HepG2 (cell line): ENCODE measurements around the gene CSF3R. TPM values are rescaled to one million over a fixed set of nuclear protein-coding genes. Genes with fewer than 3 reads are reported as not detected.

Experiments used
- ATAC-seq: fragments of 200-7000 bp; cut with Tn5 transposase; 3 replicates; pipeline ENCODE4 v1.9.1; 2020; ENCODE audit warnings: mild to moderate bottlenecking, moderate library complexity
- BruUV-seq: library from RNA; stranded (reverse); fragments of 400-500 nt; replicated peaks from 2 replicates; lab custom pipeline; 2021; lab: Mats Ljungman, UMichigan
- CTCF ChIA-PET: fragments of 300-600 bp; formaldehyde crosslinking; extraction: SDS; loops from one replicate; lab custom pipeline; 2021; ENCODE audit warnings: low total read pairs, inconsistent platforms, low intra/inter-chr PET ratio; lab: Yijun Ruan, JAX
- POLR2A ChIA-PET: fragments of 350-600 bp; sonication (Branson Sonifier 250); formaldehyde crosslinking; loops from one replicate; lab custom pipeline; 2020; ENCODE audit warnings: antibody characterized with exemption, inconsistent platforms; lab: Yijun Ruan, JAX
- DNase-seq: peaks from one replicate; pipeline ENCODE4 v3.0.0-alpha.2; 2015; ENCODE audit warnings: low spot score
- FAIRE-seq: peaks from 3 replicates; lab custom pipeline; 2011; peaks lifted over from hg19 to GRCh38; lab: Jason Lieb, UNC
- H2AFZ ChIP-seq: one replicate; pipeline ENCODE4 v1.6.1; 2011; ENCODE audit warnings: low read length, inconsistent platforms
- H3K27ac ChIP-seq: fragments of 300-600 bp; 3 replicates; pipeline ENCODE4 v1.8.0; 2011; ENCODE audit warnings: mixed run types, mild to moderate bottlenecking, mixed read lengths, low read length, inconsistent platforms; ENCODE audit not compliant: insufficient read depth; ENCODE audit errors: extremely low read length
- H3K27me3 ChIP-seq, 2 experiments: fragments of 200-600 bp in 1 of 2; 2 replicates in 1 of 2; 3 replicates in 1 of 2; pipeline versions ENCODE4 v1.6.0 to v1.8.0; 2011; ENCODE audit warnings: low read length in 2 of 2, mild to moderate bottlenecking in 2 of 2, moderate library complexity in 2 of 2, inconsistent platforms in 1 of 2; ENCODE audit not compliant: insufficient read depth in 2 of 2, control insufficient read depth in 1 of 2
- H3K36me3 ChIP-seq, 2 experiments: fragments of 200-600 bp in 1 of 2; replicated peaks in 1 of 2; 2 replicates in 1 of 2; 3 replicates in 1 of 2; pipeline versions ENCODE4 v1.5.1 to v1.8.0; 2011; ENCODE audit warnings: low read length in 2 of 2, inconsistent platforms in 1 of 2; ENCODE audit not compliant: insufficient read depth in 2 of 2, control insufficient read depth in 1 of 2
- H3K4me1 ChIP-seq: 2 replicates; pipeline ENCODE4 v1.5.1; 2012; ENCODE audit warnings: low read length, inconsistent platforms; ENCODE audit not compliant: insufficient read depth
- H3K4me2 ChIP-seq: 2 replicates; pipeline ENCODE4 v1.6.0; 2011; ENCODE audit warnings: low read depth, low read length, inconsistent platforms
- H3K4me3 ChIP-seq, 3 experiments: fragments of 200-600 bp in 1 of 3; sonication (generic), shearing (Covaris generic) in 1 of 3; replicated peaks in 1 of 3; 2 replicates each; pipeline ENCODE4 v1.5.1; 2011 to 2016; ENCODE audit warnings: low read length in 3 of 3, inconsistent platforms in 2 of 3, low read depth in 2 of 3, mild to moderate bottlenecking in 2 of 3, control low read depth in 1 of 3, mixed read lengths in 1 of 3; ENCODE audit not compliant: insufficient read depth in 1 of 3
- H3K79me2 ChIP-seq: one replicate; pipeline ENCODE4 v1.6.1; 2011; ENCODE audit warnings: low read length, inconsistent platforms; ENCODE audit not compliant: insufficient read depth
- H3K9ac ChIP-seq: 2 replicates; pipeline ENCODE4 v1.6.0; 2011; ENCODE audit warnings: mild to moderate bottlenecking, low read depth, low read length, inconsistent platforms; ENCODE audit not compliant: insufficient read depth
- H3K9me3 ChIP-seq: 2 replicates; pipeline ENCODE4 v1.5.1; 2012; ENCODE audit warnings: mild to moderate bottlenecking, low read length
- H4K20me1 ChIP-seq: 2 replicates; pipeline ENCODE4 v1.6.0; 2011; ENCODE audit warnings: inconsistent platforms, mild to moderate bottlenecking, low read length, moderate library complexity; ENCODE audit not compliant: insufficient read depth
- DNMT1 ChIP-seq: sonication (generic); formaldehyde crosslinking; IDR thresholded peaks from 2 replicates; pipeline ENCODE4 v1.5.1; 2020; ENCODE audit warnings: mild to moderate bottlenecking, missing genetic modification reagents
- PREB ChIP-seq: sonication (generic); formaldehyde crosslinking; IDR thresholded peaks from 2 replicates; pipeline ENCODE4 v1.4.0; 2020; ENCODE audit warnings: missing genetic modification reagents
- RFX5 ChIP-seq: IDR thresholded peaks from 2 replicates; pipeline ENCODE4 v1.6.1; 2011; ENCODE audit warnings: low read depth, low read length, improper control_type of control experiment
- ZBTB34 ChIP-seq: sonication (generic); formaldehyde crosslinking; IDR thresholded peaks from 2 replicates; pipeline ENCODE4 v1.8.0; 2022; ENCODE audit warnings: mild to moderate bottlenecking, missing genetic modification reagents
- ZFYVE20 ChIP-seq: sonication (generic); formaldehyde crosslinking; IDR thresholded peaks from 2 replicates; pipeline ENCODE4 v1.8.0; 2023; ENCODE audit warnings: low read depth, mild to moderate bottlenecking, moderate library complexity, missing genetic modification reagents, borderline replicate concordance
- ZNF10 ChIP-seq: sonication (generic); formaldehyde crosslinking; IDR thresholded peaks from 2 replicates; pipeline ENCODE4 v1.4.0; 2020; ENCODE audit warnings: mild to moderate bottlenecking, low read depth, missing genetic modification reagents, borderline replicate concordance
- ZNF335 ChIP-seq: sonication (generic); formaldehyde crosslinking; IDR thresholded peaks from 2 replicates; pipeline ENCODE4 v1.4.0; 2020; ENCODE audit warnings: missing genetic modification reagents
- ZNF704 ChIP-seq: sonication (generic); formaldehyde crosslinking; IDR thresholded peaks from 2 replicates; pipeline ENCODE4 v1.8.1; 2023; ENCODE audit warnings: mild to moderate bottlenecking, inconsistent platforms, moderate library complexity, missing genetic modification reagents, borderline replicate concordance
- ZSCAN20 ChIP-seq: sonication (generic); formaldehyde crosslinking; IDR thresholded peaks from 2 replicates; pipeline ENCODE4 v1.4.0; 2020; ENCODE audit warnings: missing genetic modification reagents, mild to moderate bottlenecking, borderline replicate concordance
- WGBS: methylation state at CpG from one replicate; pipeline ENCODE4 v1.1.6; 2017; ENCODE audit warnings: low lambda C conversion rate; 5-methylcytosine and 5-hydroxymethylcytosine counted together
- in situ Hi-C: cut with HindIII; loops from 2 replicates; pipeline ENCODE4 v1.10.0; 2017; ENCODE audit warnings: low pct_unique_long_range_greater_than_20kb; ENCODE audit not compliant: extremely low pct_ligation_motif_present
- intact Hi-C: fragments of 100-400 bp; cut with micrococcal nuclease; formaldehyde crosslinking; loops from one replicate; pipeline ENCODE4 v1.10.0; 2022; ENCODE audit not compliant: unreplicated experiment
- polyA plus RNA-seq, 8 experiments: library from polyadenylated mRNA; depleted of rRNA in 3 of 8; stranded (reverse) in 7 of 8; unstranded in 1 of 8; fragments of >200 nt; fragmentation: Illumina TruSeq in 4 of 8; extraction: Trizol in 4 of 8; gene quantifications; 2 replicates each; pipeline versions ENCODE4 v1.2.1 to v1.2.3, GENCODE V29; 2011 to 2016; ENCODE audit warnings: low read depth in 4 of 8, missing spikeins in 1 of 8, mixed read lengths in 1 of 8; ENCODE audit not compliant: insufficient read depth in 1 of 8
- total RNA-seq, 5 experiments: library from RNA; depleted of rRNA; stranded (reverse); fragments of >200 nt; fragmentation: Illumina TruSeq; extraction: Trizol; gene quantifications; 2 replicates each; pipeline ENCODE4 v1.2.3, GENCODE V29; 2016; ENCODE audit warnings: low read depth in 1 of 5

CSF3R gene
- total and polyA plus RNA-seq, 2 of the 13 experiments (the other 11 are each of a cell fraction or from before 2014, with no cell fraction given), result 11.9 to 28.8 TPM

GRCh38 chr1:36458910-36459309 lies 23.8 kb downstream of the CSF3R start:
- no peak for DNase-seq
- Histone ChIP-seq H3K4me3 (no peak overlapping the region), H3K9me3 (no peaks in the 10 kb centered on the region), H2AFZ (no peak overlapping the region), H3K27ac (no peak overlapping the region), H3K4me2 (no peak overlapping the region), H4K20me1 (no peaks in the 10 kb centered on the region), H3K27me3 (no peaks in the 10 kb centered on the region; a peak in 1 of 5 replicates), H3K9ac (no peak overlapping the region), H3K36me3 (peaks cover 25 to 72% of the 10 kb centered on the region in 2 experiments), H3K79me2 (peaks cover 14% of the 10 kb centered on the region), H3K4me1 (peaks cover 33% of the 10 kb centered on the region)
- ChIA-PET POLR2A (no interaction called here), CTCF (no interaction called here)
- WGBS, result 100% methylated on average over 3 of the region's 3 CpGs
- no peak for ATAC-seq
- no peak for TF ChIP-seq ZNF10 (CRISPR knock-in tag)
- no peak for TF ChIP-seq ZFYVE20
- TF ChIP-seq DNMT1 (CRISPR knock-in tag), result no peak
- TF ChIP-seq RFX5, result no peak
- no peak for TF ChIP-seq ZNF704 (CRISPR knock-in tag)
- no peak for TF ChIP-seq ZNF335 (CRISPR knock-in tag)
- no peak for TF ChIP-seq ZBTB34
- no peak for TF ChIP-seq PREB (CRISPR knock-in tag)
- TF ChIP-seq ZSCAN20 (CRISPR knock-in tag), result no peak
- in situ Hi-C loops, result no loop called here
- no TSS peak for BruUV-seq
- intact Hi-C loops, result no loop called here
- no peak for FAIRE-seq
